K562 (cell line): ENCODE results near the gene NLGN4Y.

Experiments
- CCAR2 ChIP-seq: fragments of 200-400 bp; formaldehyde crosslinking; IDR thresholded peaks from 2 replicates; pipeline ENCODE4 v1.6.1; 2017; ENCODE audit warnings: mild to moderate bottlenecking, low read depth, low read length
- MYBL2 ChIP-seq, 2 experiments: fragments of 450-650 bp in 1 of 2; sonication (generic) in 1 of 2; formaldehyde crosslinking in 1 of 2; IDR thresholded peaks; 2 replicates each; pipeline versions ENCODE4 v1.6.1 to v1.8.1; 2017 to 2022; ENCODE audit warnings: borderline replicate concordance in 1 of 2, inconsistent platforms in 1 of 2, low read depth in 1 of 2, mild to moderate bottlenecking in 1 of 2, missing genetic modification reagents in 1 of 2, moderate library complexity in 1 of 2
- SMAD3 ChIP-seq: fragments of 450-650 bp; formaldehyde crosslinking; conservative IDR thresholded peaks from 2 replicates; pipeline ENCODE4 v1.4.0; 2020; ENCODE audit warnings: mild to moderate bottlenecking
- ZBTB8A ChIP-seq: fragments of 450-650 bp; IDR thresholded peaks from 2 replicates; pipeline ENCODE4 v1.6.1; 2018; ENCODE audit warnings: mild to moderate bottlenecking, moderate library complexity; ENCODE audit not compliant: partially characterized antibody
- ZNF24 ChIP-seq: fragments of 450-650 bp; IDR thresholded peaks from 2 replicates; pipeline ENCODE4 v1.6.1; 2016
- TF ChIP-seq, protein P1 (sequence below), 3 experiments: IDR thresholded peaks in 2 of 3; conservative IDR thresholded peaks in 1 of 3; 2 replicates each; pipeline ENCODE4 v1.5.1; 2011 to 2012; ENCODE audit warnings: low read length in 3 of 3, mild to moderate bottlenecking in 3 of 3, control low read depth in 2 of 3, improper control_type of control experiment in 1 of 3, inconsistent platforms in 1 of 3, low read depth in 1 of 3, mixed read lengths in 1 of 3, moderate library complexity in 1 of 3; ENCODE audit not compliant: insufficient read depth in 2 of 3
- TF ChIP-seq, protein P2 (sequence below): fragments of 450-650 bp; IDR thresholded peaks from 2 replicates; pipeline ENCODE4 v1.6.1; 2017; ENCODE audit warnings: antibody characterized with exemption
- TF ChIP-seq, protein P3 (sequence below): IDR thresholded peaks from 2 replicates; pipeline ENCODE4 v1.6.1; 2014; ENCODE audit warnings: antibody characterized with exemption

DNA sequence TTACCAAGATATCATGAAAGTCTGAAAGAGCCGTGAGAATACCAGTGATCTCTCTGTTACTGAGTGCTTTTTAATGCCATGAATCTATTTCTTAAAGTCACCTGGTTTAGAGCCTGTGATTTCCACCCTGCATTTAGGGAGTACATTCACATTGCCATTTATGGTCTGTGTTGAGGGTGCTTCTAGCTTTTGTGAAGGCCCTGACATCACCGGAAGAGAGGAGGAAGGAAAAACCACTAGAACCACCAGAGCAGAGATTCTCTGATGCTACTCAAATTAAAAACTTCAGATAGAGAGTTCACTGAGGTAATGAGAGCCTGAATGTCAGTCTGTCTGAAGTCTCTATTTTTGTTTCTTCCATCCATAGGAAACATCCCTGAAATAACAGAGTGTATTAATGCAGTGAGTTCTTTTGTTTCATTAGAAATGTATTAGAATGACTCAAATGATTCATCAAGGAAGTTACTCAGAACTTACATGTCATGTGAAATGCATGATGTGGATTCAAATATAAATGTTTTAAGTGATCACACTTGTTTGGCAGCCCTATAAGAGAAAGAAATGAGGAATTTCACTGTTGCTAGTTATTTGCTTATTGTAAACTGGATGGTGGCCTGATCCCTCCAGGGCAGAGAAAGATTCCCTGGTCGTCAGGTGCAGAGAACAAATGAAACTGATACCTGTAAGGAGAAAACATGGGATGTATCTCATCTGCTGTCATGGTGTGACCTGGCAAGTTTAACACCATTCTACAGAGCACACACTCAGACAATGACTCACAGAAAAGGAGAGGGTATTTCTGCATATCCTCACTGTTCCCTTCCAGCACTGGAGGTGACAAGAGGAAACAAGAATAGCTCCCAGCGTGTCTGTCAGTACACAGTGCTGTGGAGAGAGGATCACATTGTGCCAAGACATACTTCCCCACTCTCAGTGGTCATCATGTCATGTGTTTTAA lies 310.1 kb downstream of the NLGN4Y start:
- TF ChIP-seq, protein P1, sequence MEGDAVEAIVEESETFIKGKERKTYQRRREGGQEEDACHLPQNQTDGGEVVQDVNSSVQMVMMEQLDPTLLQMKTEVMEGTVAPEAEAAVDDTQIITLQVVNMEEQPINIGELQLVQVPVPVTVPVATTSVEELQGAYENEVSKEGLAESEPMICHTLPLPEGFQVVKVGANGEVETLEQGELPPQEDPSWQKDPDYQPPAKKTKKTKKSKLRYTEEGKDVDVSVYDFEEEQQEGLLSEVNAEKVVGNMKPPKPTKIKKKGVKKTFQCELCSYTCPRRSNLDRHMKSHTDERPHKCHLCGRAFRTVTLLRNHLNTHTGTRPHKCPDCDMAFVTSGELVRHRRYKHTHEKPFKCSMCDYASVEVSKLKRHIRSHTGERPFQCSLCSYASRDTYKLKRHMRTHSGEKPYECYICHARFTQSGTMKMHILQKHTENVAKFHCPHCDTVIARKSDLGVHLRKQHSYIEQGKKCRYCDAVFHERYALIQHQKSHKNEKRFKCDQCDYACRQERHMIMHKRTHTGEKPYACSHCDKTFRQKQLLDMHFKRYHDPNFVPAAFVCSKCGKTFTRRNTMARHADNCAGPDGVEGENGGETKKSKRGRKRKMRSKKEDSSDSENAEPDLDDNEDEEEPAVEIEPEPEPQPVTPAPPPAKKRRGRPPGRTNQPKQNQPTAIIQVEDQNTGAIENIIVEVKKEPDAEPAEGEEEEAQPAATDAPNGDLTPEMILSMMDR (IDR thresholded peaks at IDR 0.05 in 2 of 3, conservative IDR thresholded peaks at IDR 0.05 in 1 of 3; ENCODE audit: insufficient read depth in 2 of 3, low read depth in 1 of 3, low read length in 3 of 3), result no peak
- no peak for TF ChIP-seq MYBL2 (IDR thresholded peaks at IDR 0.05; ENCODE audit: low read depth)
- no peak for TF ChIP-seq MYBL2 (CRISPR knock-in tag; IDR thresholded peaks at IDR 0.05; ENCODE audit: borderline replicate concordance)
- no peak for TF ChIP-seq ZBTB8A
- TF ChIP-seq ZNF24, result no peak
- no peak for TF ChIP-seq CCAR2
- TF ChIP-seq, protein P2, sequence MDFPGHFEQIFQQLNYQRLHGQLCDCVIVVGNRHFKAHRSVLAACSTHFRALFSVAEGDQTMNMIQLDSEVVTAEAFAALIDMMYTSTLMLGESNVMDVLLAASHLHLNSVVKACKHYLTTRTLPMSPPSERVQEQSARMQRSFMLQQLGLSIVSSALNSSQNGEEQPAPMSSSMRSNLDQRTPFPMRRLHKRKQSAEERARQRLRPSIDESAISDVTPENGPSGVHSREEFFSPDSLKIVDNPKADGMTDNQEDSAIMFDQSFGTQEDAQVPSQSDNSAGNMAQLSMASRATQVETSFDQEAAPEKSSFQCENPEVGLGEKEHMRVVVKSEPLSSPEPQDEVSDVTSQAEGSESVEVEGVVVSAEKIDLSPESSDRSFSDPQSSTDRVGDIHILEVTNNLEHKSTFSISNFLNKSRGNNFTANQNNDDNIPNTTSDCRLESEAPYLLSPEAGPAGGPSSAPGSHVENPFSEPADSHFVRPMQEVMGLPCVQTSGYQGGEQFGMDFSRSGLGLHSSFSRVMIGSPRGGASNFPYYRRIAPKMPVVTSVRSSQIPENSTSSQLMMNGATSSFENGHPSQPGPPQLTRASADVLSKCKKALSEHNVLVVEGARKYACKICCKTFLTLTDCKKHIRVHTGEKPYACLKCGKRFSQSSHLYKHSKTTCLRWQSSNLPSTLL, result no peak
- TF ChIP-seq, protein P3, sequence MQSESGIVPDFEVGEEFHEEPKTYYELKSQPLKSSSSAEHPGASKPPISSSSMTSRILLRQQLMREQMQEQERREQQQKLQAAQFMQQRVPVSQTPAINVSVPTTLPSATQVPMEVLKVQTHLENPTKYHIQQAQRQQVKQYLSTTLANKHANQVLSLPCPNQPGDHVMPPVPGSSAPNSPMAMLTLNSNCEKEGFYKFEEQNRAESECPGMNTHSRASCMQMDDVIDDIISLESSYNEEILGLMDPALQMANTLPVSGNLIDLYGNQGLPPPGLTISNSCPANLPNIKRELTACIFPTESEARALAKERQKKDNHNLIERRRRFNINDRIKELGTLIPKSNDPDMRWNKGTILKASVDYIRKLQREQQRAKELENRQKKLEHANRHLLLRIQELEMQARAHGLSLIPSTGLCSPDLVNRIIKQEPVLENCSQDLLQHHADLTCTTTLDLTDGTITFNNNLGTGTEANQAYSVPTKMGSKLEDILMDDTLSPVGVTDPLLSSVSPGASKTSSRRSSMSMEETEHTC, result no peak
- no peak for TF ChIP-seq SMAD3 (CRISPR knock-in tag)
